ENCODE measurements around the gene GOLGA8M.
"Not testable (repeated sequence)": the region's sequence is repeated elsewhere in the genome, so short reads cannot be mapped to it uniquely, and the experiment has no call there.

- TF ChIP-seq POLR2A, CTCF, POLR2AphosphoS5 (IDR thresholded peaks at IDR 0.05): not testable (repeated sequence)
Observed at GRCh38 chr15:28738200-28738561, 26.0 kb upstream of the GOLGA8M start.
